Right lung (tissue), 5 donors: ENCODE data around the gene MZT2A. TPM values are rescaled to one million over a fixed set of nuclear protein-coding genes. Genes with fewer than 3 reads are reported as not detected.
"Not testable (repeated sequence)": the region's sequence is repeated elsewhere in the genome, so short reads cannot be mapped to it uniquely, and the experiment has no call there.

Source experiments
- DNase-seq, 2 donors: peaks; one replicate each; pipeline ENCODE4 v3.0.0-alpha.2; 2013
- polyA plus RNA-seq, 5 donors: library from polyadenylated mRNA; unstranded; fragments of 120-200 nt; gene quantifications; one replicate each; pipeline versions ENCODE4 v1.2.1 to v1.2.3, GENCODE V29; 2013; ENCODE audit warnings: inconsistent platforms in 1 of 5, low replicate concordance in 1 of 5; ENCODE audit not compliant: insufficient read length in 5 of 5, insufficient read depth in 1 of 5

MZT2A gene
- polyA plus RNA-seq, 5 donors: 31.7 to 85.8 (median 46.8) TPM

DNA sequence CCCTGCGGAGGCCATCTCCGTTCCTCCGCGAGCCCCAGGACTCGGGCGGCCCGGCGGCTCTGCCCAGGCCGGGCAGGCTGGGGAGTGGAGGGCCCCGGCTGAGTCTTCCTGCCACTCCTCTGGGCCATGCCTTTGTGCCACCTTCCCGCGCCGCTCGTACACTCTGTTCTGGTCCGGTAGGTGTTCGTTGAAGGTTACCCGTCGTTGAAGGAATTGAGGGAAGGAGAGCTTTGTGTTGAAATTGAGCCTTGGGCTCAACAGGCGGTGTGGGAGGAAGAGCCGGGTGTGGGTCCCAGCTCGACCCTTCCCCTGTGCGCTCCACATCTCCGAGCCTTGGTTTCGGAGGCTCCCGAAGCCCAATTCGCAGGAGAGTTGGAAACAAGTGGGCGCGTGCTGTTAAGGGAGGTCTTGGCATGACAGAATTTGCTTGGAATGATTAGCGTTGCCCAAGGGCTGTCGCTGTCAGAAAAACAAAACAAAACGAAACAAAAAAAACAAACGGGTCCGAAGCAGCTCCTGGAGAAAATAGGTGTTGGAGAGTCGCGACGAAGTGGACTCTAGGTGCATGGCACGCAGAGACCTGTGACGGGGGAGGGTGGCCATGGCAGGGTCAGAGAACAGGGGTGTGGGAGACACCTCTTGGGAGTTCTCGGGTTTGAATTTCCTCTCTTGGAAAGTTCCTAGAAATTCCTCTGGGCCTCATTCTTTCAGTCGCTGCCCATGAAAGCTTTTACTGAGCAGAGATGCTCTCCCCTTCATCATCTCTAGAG, 1.2 kb upstream of the MZT2A start:
- DNase-seq: no peak

DNA sequence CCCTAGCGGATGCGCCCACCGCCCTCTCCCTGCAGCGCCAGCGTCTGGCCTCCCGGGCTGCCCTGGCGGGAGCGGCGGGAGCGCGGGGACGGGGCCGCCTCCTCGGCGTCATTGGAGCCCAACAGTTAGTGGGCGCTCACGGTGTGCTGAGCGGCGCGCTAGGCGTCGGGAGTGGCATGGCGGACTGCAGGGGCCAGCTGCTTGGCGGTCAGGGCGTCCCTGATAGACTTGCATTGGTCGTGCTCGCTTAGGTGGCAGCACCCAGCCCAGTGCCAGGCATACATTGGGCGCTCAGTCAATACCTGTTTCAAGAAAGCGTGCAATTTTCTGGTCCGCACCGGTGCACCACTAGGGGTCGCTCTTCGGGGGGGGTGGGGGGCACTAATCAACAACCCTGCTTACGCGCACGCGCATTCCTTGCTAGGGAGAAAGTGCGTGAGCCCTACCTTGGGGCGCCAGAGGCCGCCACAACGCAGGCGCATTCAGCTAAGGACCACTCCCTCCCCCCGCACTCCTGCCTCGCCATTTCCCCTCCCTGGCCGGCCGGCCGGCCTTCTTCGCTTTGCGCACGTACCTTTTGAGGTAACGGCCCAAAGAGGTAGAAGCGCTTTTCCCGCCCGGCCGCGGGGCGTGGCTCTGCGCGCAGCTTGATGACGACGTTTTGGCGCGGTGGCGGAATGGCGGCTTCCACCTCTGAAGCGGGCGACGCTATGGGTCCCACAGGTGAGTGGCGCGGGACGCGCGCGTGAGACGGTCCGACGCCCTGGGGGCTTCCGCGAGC, 411 bp upstream of the MZT2A start:
- peak; percentile 90 to 94 for DNase-seq

DNA sequence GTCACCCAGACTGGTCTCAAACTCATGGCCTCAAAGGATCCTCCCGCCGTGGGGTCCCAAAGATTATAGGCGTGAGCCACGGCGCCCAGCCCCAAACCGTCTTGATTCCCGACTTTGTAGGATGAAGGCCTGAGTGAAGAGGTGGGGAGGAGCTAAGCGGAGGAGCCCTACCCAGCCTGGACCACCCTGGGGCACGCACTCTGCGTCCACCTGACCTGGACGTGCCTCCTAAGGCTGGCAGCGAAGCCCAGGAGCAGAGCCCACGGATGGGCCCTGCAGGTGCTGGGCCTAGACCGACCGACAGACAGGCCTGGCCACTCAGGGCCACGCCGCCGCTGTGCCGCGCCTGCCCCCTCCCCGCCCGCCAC, 744 bp downstream of the MZT2A start:
- DNase-seq: not testable (repeated sequence)

DNA sequence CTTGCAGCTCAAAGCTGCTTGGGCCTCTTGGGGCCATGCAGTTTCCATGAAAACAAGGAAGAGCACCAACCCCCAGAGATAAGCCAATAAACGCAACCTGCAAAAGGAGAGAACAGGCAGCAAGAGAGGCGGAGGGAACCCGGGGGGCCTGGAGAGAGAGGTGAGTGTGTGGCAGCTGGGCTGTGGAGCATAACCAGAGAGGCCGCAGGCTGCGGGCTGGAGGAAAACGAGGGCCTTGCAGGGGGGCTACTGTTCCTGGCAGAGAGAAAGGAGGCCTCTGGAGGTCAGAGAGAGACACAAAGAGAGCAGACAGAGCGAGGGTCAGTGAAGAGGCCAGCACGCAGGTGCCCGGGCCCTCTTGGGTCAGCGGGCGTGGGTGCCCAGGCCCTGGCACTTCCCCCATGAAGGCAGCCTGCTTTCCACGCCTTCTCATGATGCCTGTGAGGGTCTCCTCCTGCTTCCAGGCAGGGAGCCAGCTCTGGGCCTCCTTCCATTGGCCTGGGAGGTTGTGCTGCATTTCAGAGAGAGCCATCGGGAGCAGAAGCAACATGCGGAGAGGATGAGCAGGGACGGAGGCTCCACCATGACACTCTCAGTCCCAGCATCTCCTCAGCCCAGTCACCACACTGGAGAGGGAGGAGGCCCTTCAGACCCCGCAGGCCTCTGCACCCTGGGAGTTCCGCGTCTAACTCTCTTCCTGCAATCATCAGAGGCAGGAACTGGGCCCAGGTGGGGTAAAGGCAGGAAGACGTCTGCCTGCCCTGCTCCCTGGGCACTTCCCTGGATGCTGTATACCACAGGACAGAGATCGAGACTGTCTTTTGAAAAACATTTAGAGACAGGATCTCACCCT, 1.4 kb downstream of the MZT2A start:
- not testable (repeated sequence) for DNase-seq

DNA sequence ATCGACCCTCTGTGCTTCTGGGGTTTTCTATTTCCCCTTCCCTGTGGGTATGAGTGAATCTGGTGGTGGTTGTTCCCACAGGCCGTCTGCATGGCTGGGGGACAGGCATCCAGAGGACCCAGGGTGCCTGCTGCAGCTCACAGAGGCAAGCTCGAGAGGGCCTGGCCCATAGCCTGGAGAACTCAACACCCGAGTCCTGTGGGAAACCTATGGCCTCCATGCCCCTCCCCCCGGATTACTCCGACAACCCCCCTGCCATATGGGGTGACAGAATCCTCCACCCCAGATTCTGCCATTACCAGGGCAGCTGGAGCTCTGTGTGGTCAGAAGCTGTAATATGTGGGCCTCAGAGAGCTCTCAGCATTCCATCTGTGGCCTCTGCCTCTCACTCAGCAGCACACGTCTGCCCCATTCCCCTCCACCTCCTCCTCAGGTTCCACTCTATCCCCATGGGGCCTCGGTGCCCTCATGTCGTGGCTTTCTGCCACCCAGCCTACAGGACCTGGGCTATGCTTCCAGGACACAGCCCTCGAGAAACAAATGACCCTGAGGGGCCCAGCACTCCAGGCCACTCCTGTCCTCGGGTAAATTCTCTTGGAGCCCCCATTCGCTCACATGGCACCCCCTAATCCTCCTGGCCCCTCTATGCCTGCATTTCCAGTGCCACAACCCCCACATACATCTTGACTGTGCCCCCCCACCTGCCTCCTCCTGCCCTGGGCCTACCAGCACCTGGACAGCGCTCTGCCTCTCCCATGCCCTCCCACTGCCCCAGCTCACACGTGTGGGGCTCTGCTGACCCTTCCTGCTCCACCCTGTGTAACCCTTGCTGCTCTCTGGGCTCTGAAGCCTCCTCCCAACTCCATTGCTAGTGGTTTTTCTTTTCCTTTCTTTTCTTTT, 3.6 kb downstream of the MZT2A start:
- DNase-seq: no peak

DNA sequence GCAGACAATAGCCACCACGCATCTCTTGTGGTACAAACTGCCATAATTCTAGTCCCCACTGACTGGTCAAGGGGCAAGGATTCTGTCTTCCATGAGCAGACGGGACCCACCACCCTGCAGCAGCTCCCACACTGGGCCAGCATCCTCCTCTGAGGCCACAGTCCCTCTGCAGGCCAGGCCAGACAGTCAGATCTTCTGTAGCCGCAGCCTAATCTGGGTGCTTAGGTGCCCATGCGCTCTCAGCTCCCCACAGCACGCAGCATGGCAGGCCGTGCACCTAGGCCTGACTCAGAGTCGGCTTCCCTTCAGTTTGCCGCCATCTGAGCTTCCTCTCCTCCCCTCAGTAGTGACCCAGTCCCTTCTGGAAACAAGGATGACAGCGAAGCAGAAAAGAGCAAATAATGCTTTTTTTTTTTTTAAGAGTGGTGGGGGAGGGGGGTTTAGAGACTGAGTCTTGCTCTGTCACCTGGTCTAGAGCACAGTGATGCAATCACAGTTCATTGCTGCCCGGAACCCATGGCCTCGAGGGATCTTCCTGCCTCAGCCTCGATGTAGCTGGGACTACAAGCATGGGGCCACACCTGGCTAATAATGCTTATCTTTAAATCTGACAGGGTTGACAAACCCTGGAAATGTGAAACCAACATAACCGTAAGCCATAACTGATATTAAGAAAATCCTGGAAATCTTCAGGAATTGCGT, 5.8 kb downstream of the MZT2A start:
- DNase-seq: not testable (repeated sequence)

DNA sequence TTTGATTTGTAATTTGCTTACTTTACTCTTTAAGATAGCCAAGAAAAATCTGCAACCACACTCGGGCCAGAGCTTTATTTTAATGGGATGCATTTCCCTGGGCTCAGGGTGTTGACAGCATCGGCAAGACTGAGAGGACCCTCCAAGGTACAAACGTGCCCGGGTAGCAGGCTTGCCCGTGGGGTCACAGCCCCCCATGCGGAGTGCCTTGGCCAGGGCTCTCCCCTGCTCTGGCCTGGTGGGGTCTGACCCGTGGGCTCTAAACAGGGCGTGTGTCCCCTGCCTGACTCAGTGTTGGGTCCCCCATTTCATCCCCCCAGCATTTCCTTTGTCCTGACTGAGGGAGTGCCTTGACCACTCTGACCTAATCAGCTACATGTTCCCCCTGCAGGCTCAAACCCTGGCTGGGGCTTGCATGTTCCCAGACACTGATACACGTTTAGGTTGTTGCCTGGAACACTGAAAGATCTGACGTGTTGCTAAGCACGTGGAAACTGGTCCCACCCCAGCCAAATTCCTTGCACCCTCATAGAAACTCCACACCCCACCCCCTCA, 7.2 kb downstream of the MZT2A start:
- not testable (repeated sequence) for DNase-seq

DNA sequence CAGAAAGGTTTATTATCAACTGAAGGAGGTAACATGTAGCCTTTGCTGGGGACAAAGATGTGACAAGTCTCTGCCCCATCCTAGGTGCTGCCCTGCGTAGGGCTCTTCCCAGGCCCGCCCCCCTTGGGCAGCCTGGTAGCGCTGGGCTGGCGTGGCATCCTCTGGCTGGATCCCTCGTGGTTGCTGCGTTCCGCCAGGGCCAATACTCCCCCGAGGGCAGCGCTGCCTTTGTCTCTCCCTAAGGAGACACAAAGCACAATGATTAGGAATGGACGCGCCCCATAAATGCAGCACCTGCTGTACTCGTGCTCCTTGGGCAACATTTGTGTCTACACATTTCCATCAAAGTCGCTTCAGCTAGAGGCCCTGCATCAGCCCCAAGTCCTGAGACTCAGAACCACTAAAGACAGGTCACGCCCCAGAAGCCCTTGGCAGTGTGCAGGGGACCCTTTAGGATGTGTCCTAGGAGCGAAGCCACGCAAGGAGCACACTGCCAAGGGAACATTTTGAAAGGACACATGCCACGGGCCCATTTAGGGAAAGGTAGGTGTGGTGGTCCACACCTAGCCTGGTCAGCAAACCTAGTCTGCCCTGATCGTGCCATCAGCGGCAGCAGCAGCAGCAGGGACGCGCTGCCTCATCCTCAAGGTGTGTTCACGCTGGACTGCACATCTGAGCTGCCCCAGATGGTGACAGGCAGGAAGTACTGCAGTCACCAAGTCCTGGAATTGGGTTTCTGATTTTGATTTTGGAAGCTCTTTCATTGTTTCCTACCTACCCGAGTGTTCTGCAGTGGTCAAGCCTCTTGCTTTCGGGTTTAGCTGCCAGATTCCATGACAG, 8.0 kb downstream of the MZT2A start:
- not testable (repeated sequence) for DNase-seq

DNA sequence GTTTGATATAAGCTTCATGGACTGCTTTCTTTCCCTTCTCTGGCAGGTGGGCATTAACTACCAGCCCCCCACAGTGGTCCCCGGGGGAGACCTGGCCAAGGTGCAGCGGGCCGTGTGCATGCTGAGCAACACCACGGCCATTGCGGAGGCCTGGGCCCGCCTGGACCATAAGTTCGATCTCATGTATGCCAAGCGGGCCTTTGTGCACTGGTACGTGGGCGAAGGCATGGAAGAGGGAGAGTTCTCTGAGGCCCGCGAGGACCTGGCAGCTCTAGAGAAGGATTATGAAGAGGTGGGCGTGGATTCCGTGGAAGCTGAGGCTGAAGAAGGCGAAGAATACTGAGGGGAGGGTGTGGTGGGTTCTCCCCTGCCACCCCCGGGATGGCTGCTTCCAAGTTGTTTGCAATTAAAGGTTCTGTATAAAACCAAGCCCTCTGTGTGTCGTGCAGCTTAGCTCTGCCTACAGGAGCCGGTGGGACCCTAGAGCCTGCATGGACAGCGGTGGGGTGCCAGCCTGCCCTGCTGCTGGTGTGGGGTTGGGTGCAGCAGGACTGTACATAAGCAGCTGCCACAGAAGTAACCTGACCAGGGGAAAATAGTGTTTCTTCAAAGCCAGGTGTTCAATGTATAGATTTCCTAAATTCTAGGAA, 9.6 kb downstream of the MZT2A start:
- not testable (repeated sequence) for DNase-seq

DNA sequence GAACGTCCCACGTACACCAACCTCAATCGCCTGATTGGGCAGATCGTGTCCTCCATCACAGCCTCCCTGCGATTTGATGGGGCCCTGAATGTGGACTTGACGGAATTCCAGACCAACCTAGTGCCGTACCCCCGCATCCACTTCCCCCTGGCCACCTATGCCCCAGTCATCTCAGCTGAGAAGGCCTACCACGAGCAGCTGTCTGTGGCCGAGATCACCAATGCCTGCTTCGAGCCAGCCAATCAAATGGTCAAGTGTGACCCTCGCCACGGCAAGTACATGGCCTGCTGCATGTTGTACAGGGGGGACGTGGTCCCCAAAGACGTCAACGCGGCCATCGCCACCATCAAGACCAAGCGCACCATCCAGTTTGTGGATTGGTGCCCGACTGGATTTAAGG, 11.8 kb downstream of the MZT2A start:
- DNase-seq: not testable (repeated sequence)

DNA sequence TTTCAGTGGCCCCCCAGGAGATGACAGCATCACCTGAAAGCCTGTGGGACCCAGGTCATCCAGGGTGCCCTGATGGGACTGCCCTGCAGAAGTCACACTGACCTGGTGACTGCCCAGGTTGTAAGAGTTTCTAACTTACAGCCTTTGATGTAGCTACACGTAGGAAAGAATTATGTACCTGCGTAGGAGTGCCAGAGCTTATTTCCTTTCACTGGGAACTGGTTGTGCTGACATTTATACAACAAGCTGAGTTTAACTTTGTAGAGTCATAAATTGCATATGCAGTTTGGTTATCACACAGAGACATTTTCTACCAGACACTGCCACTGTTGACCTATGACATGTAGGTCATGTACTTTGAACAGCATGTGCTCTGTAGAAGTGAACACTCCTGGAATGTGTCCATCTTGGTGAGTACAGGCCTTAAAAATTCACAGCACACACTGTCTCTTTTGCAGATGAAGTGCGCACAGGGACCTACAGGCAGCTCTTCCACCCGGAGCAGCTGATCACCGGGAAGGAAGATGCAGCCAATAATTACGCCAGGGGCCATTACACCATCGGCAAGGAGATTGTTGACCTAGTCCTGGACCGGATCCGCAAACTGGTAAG, 13.2 kb downstream of the MZT2A start:
- DNase-seq: not testable (repeated sequence)

DNA sequence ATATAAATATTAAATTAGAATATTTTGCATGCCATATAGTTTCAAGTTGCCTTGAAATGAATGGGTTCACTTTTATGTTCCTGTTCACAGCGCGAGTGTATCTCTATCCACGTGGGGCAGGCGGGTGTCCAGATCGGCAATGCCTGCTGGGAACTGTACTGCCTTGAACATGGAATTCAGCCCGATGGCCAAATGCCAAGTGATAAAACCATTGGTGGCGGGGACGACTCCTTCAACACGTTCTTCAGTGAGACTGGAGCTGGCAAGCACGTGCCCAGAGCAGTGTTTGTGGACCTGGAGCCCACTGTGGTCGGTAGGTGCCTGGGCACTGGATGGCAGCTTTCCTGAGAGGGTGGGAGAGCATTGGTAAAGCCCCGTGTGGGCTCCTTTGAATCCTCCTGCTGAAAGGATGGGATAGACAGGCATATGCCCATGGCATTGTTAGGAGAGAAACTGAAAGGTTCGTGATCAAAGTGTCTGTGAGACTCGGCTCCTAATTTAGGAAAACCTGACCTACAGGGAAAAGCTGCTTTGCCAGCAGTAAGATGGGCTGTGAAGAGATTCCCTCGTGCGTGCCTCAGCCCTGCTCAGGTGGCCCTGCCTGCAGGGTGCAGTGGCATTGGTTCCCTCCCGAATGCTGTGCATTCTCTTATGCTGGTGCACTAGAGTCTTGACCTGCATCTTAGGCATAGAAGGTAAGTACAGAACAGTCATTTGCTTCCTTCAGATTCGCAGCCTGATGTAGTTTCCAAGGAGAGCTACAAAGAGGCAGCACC, 13.9 kb downstream of the MZT2A start:
- not testable (repeated sequence) for DNase-seq

DNA sequence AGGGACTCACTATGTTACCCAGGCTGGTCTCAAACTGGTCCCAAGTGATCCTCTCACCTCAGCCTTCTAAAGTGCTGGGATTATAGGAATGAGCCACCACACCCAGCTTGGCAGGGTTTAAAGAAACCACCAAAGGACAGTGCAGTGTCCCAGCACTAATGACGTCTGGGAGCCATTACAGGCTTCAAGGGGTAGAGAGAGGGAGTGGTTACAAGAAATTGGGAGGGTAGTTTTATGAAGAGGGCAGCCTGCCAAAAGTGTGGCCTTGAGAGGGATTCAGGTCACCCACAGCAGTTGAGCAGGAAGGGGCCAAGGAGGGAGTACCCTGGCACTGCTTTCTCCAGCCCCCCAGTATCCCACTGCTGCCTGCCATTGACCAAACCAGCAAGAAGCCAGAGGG, 15.0 kb downstream of the MZT2A start:
- not testable (repeated sequence) for DNase-seq

DNA sequence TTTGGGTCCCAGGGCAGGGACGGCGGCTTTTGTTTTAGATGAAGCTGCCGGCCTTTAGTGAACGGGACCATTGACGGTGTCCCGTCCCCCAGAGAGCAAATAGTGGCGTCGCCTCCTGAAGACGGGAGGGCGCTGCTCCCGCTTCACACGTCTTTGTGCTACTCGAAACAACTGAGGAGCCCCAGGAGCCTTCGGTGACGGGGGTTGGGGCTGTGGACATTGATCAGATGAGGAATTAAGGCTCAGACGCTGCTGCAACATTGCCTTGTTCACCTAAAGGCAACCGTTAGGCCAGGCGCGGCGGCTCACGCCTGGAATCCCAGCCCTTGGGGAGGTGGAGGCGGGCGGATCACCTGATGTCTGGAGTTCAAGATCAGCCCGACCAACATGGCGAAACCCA, 15.8 kb downstream of the MZT2A start:
- DNase-seq: not testable (repeated sequence)

DNA sequence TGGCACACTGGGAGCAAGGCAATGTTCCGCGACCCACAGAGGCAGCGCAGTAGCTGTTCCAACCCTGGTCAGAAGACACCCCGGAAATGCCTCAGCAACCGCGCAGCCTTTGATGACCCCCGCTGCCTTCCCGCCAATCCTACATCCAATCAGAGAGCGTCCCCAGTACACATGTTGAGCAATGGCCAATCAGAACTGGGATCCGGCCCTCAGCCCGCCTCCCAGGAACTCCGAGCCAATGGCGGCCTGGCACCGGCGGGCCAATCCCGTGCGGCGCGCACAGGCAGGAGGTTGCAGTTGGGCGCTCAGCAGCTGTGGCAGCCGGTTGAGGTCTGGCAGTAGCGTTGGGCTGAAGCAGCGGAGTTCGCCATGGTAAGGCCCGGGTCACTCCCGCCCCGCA, 16.4 kb downstream of the MZT2A start, which contains the start of gene TUBA3D:
Gene TUBA3D (plus strand): TSS at position 289 of the 400 bp plus-strand sequence. CDS start 81 bp downstream, at position 370.
- DNase-seq: no peak

DNA sequence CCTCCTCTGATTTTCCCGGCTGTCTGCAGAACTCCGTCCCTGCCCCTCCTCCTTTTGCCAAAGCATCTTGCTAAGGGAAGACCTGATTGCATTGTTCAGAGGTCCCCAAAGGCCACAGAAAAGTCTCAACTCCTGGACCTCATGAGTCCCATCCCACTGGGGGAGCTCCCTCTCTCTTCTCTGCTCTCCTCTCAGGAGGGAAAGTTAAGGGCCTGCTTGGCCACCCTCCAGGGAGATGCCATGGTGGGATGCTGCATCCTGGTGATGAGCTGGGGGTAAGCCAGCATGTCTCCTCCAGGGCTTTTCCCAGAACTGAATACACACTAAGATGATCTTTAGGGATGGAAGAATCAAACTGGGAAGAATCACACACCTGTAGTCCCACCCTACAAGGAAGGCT, 18.9 kb downstream of the MZT2A start:
- not testable (repeated sequence) for DNase-seq

DNA sequence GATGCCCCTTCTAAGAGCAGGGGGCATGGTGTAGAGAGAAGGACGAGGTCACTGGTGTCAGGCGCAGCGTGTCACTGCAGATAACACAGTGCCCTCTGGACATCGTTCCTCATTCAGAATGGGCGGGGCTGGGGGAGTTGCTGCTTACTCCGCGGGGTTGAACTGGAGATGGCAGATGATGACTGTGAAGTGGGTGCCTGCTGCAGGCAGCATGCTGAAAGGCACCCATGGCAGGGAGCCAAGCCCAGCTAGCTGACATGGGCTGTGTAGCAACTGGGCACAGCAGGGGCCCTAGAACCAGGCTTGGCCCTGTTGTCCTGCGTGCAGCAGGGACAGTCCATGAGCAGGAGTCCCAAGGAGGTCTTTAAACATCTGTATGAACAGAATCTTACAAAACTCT, 20.6 kb downstream of the MZT2A start:
- DNase-seq: not testable (repeated sequence)
